Lower lobe of right lung (tissue), 2 donors: ENCODE measurements around the gene NPTN. TPM values are rescaled to one million over a fixed set of nuclear protein-coding genes. Genes with fewer than 3 reads are reported as not detected.

ENCODE experiments used
- ATAC-seq, 2 donors: fragments of 200-7000 bp; cut with Tn5 transposase; one replicate each; pipeline ENCODE4 v1.9.1; 2020 to 2022; ENCODE audit warnings: mild to moderate bottlenecking in 2 of 2, moderate library complexity in 2 of 2
- DNase-seq: peaks from one replicate; pipeline ENCODE4 v3.0.0-alpha.2; 2020
- H3K27ac ChIP-seq: fragments of 200-600 bp; one replicate; pipeline ENCODE4 v1.8.0; 2022
- H3K27me3 ChIP-seq: fragments of 200-600 bp; one replicate; pipeline ENCODE4 v1.8.0; 2022; ENCODE audit warnings: low read depth
- H3K36me3 ChIP-seq: fragments of 200-600 bp; one replicate; pipeline ENCODE4 v1.8.0; 2022; ENCODE audit warnings: mild to moderate bottlenecking
- H3K4me1 ChIP-seq: fragments of 200-600 bp; one replicate; pipeline ENCODE4 v1.8.0; 2022
- H3K4me3 ChIP-seq: fragments of 200-600 bp; one replicate; pipeline ENCODE4 v1.8.0; 2022; ENCODE audit warnings: mild to moderate bottlenecking
- H3K9me3 ChIP-seq: fragments of 200-600 bp; one replicate; pipeline ENCODE4 v1.8.0; 2022
- CTCF ChIP-seq: fragments of 200-600 bp; IDR thresholded peaks from one replicate; pipeline ENCODE4 v1.8.0; 2022; ENCODE audit warnings: antibody characterized with exemption, mild to moderate bottlenecking
- intact Hi-C: fragments of 100-400 bp; cut with DNase I; formaldehyde crosslinking; loops from one replicate; pipeline ENCODE4 v1.11.0; 2022
- total RNA-seq: library from RNA; stranded (reverse); fragmentation: NEBNext Ultra II Directional; extraction: Animal tissue kit (Norgen Biotek cat#: 25700); gene quantifications from one replicate; pipeline ENCODE4 v1.2.1, GENCODE V29; 2021
- donor health status: DM: no; HTN: yes; CAD: no; lungs with severe emphysema.

NPTN gene
- total RNA-seq, 1 donor from 2014 or later, result 138 TPM

DNA sequence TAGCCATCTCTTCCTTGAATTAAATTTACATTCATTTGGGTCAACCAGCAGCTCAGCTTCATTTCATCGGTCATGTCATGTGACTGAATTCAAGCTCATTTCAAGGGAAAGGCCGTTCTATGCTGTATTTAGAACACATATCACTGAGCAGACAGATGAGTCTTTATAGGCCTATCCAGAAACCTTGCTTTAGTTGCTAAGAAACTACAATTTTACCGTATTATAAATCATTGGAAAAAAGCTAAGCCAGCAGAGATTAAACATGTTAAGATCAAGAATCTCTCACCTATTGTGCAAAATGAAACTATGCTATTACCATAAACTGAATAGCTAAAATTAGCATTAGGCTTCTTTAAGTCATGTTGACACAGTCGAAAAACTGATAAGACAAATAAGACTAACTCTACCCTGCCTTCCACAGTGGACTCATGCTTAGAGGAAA is 2.2 kb downstream of the NPTN start:
- H3K4me3 ChIP-seq, result peak overlapping the region; percentile 86
- no peaks in the 10 kb centered on the region for H3K36me3 ChIP-seq
- intact Hi-C loops, result no loop called here
- H3K9me3 ChIP-seq, result no peaks in the 10 kb centered on the region
- no peak for ATAC-seq
- DNase-seq, result no peak
- TF ChIP-seq CTCF, result no peak
- peak overlapping the region; percentile 94 for H3K27ac ChIP-seq
- H3K4me1 ChIP-seq, result peaks cover 77% of the 10 kb centered on the region
- no peaks in the 10 kb centered on the region for H3K27me3 ChIP-seq

DNA sequence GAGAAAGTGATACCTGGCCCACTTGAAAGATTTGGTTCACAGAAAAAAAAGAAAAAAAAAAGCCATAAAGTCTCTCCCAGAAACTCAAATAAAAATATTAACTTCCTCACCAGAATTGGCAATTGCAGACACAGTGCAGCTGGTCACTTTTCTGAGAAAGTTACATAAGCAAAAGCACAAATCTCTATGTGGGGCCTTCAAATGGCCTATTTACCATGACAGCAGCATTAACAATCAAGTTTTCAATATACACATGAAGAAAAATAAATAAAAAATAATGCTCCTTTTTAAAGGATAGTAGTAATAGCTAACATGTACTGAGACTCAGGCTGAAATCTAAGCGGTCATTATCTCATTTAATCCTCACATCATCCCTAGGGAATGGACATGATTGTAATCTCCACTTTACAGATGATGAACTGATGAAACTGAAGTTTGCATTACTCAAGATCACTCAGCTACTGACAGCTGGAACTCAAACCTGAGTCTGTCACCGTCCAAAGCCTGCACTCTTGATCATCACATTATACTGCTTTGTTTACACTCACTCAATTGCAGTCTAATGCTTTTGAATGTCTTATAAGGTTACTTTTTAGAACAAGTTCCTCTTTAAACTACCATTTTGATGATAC is 3.3 kb downstream of the NPTN start:
- no peaks in the 10 kb centered on the region for H3K36me3 ChIP-seq
- TF ChIP-seq CTCF, result no peak
- DNase-seq (no peak), ATAC-seq (no peak)
- H3K27ac ChIP-seq, result peak overlapping the region; percentile 94
- no peak overlapping the region for H3K4me3 ChIP-seq
- H3K9me3 ChIP-seq, result no peaks in the 10 kb centered on the region
- peaks cover 79% of the 10 kb centered on the region for H3K4me1 ChIP-seq
- H3K27me3 ChIP-seq, result no peaks in the 10 kb centered on the region
- intact Hi-C loops, result no loop called here

DNA sequence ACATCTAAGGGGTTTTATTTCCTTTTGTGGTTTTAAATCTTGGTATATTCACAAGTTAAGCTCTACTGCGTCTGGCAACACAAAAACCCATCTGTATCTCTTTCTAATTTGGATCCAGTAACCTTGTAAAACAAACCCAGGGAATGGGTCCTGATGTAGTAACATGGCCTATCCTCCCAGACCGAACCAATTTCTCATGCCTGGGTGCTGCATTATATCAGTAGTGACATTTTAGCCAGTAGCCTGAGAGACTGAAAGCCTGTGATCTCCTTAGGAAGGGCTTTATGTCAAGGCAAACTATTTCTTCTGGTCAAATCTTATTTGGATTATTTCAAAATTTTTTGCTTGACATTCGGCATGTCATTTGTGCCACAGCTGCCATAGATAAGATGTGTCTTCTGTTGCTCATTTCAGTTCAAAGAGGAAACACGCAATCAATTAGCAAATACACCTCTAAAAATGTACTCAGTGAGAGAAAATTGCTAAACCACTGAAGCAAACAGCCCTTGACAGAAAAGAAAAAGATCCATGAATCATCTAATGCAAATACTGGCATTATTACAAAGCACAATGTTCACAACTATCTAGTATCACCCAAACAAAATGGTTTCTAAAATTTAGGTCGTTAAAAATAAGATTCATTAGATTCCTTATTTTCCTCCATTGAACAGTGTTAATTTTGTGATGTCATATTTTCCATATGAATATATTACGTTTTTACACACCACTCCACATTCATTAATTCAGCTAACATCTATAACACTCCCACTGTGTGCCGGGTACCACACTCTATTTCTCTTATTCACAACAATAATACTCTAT is 4.0 kb downstream of the NPTN start:
- H3K36me3 ChIP-seq, result no peaks in the 10 kb centered on the region
- intact Hi-C loops, result no loop called here
- H3K27me3 ChIP-seq, result no peaks in the 10 kb centered on the region
- peak overlapping the region; percentile 12 for H3K27ac ChIP-seq
- TF ChIP-seq CTCF, result no peak
- H3K9me3 ChIP-seq, result no peaks in the 10 kb centered on the region
- H3K4me1 ChIP-seq, result peaks cover 82% of the 10 kb centered on the region
- H3K4me3 ChIP-seq, result no peak overlapping the region
- ATAC-seq (no peak), DNase-seq (no peak)

GRCh38 chr15:73628102-73628501 is 5.1 kb downstream of the NPTN start:
- no peak for TF ChIP-seq CTCF
- Histone ChIP-seq H3K9me3 (no peaks in the 10 kb centered on the region), H3K27ac (no peak overlapping the region), H3K36me3 (no peaks in the 10 kb centered on the region), H3K4me3 (no peak overlapping the region), H3K27me3 (no peaks in the 10 kb centered on the region), H3K4me1 (peaks cover 83% of the 10 kb centered on the region)
- ATAC-seq (no peak), DNase-seq (no peak)
- intact Hi-C loops, result no loop called here

DNA sequence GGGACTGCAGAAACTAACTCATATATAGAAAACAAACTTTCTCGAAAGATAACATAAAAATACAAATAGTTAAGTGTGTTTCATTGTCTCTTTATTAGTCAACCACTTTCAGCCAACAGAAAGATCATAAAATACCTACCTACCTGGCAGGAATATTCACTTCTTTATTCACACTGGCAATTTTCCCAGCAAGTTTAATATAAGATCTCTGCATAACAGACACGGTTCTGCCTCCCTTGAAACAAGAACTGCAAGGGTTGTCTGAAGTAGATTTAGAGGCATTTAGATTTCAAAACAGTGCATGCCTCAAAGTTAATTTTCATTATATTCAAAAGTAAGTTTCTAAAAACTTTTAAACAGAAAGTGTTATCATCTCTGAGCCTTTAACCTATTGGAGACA is 7.1 kb downstream of the NPTN start:
- DNase-seq (no peak), ATAC-seq (no peak)
- H3K4me3 ChIP-seq, result no peak overlapping the region
- no peak for TF ChIP-seq CTCF
- H3K4me1 ChIP-seq, result peaks cover 80% of the 10 kb centered on the region
- intact Hi-C loops, result no loop called here
- no peak overlapping the region for H3K27ac ChIP-seq
- no peaks in the 10 kb centered on the region for H3K36me3 ChIP-seq
- no peaks in the 10 kb centered on the region for H3K9me3 ChIP-seq
- H3K27me3 ChIP-seq, result no peaks in the 10 kb centered on the region
